GM19351 (cell line): ENCODE data around the gene ZNF729.
"Not testable (repeated sequence)": the region's sequence is repeated elsewhere in the genome, so short reads cannot be mapped to it uniquely, and the experiment has no call there.

Experiments used
- ATAC-seq: cut with Tn5 transposase; IDR thresholded peaks from one replicate; pipeline ENCODE4 v1.9.1; 2021; ENCODE audit warnings: mild to moderate bottlenecking, moderate library complexity; ENCODE audit not compliant: unreplicated experiment

ZNF729 gene

DNA sequence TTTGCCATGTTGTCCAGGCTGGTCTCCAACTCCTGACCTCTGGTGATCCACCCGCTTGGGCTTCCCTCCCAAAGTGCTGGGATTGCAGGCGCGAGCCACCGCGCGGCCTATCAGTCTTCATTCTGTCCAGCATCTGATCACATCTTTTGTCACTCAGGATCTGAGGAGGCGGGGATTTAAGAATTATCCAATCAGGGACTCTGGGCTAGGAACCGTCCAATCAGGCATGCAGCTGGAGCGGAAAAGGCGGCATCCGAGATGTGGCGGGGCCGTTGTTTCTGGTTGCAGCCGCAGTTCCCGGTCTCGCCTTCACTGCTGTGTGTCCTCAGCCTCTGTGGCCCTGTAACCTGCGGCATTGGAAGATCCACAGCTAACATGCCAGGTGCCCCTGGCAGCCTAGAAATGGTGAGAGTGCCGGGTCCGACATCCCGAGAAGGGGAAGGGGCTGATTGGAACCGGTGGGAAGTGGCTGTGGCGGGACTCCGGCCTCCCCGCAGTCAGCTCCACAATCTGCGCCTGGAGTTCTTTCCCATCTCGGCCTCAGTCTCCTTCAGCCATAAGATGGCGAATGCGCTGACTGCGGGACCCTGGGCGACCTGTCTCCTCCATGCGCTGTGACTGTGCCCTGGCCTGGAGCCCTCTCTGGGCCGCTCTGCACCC lies at the start of gene ZNF729:
Gene ZNF729 (plus strand): TSS at position 291 of the 660 bp plus-strand sequence. CDS start 85 bp downstream, at position 376.
- no peak for ATAC-seq

- no peak for ATAC-seq
Observed at GRCh38 chr19:22256856-22257255, 29.4 kb upstream of the ZNF729 start.

- no peak for ATAC-seq
Observed at GRCh38 chr19:22257381-22257780, 28.9 kb upstream of the ZNF729 start.

GRCh38 chr19:22257916-22258315 lies 28.3 kb upstream of the ZNF729 start:
- ATAC-seq: no peak

DNA sequence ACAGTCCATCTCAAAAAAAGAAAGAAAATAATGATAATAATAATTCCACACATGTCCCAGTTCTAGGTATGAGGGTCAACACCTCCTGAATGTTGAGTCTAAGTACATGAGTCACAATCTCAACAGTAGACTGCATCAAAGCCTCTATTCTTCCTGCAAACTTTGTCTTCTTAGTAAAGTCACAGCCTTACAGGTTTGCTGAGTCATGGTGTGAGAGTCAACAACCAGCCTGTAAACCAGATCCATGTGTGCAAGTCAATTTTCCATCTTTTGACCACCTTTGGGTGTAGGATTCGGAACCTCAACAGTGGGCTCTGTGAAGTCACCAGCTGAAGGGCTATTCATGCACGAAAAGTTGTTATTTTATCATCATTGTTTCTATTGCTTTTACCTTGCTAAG lies 25.7 kb upstream of the ZNF729 start:
- ATAC-seq: no peak

DNA sequence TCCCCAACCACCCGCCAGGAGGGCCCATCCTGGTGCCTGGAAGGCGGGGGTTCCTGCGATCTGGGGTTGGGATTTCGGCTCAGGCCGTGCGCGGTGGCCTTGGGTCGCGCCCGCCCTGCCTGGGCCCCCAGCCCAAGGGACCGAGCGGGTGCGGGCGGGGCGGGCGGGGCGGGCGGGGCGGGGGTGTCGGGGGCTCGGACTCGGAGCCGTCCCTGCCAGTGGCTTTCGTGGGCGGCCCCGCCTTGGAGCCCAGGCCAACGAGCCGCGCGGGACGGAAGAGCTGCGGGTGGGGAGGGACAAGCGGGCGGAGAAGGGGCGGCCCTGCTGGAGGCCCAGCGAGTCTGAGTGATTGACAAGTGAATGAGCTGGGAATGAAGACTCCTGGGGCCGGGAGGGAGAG lies 24.6 kb upstream of the ZNF729 start:
- no peak for ATAC-seq

GRCh38 chr19:22263121-22263520 lies 23.1 kb upstream of the ZNF729 start:
- no peak for ATAC-seq

DNA sequence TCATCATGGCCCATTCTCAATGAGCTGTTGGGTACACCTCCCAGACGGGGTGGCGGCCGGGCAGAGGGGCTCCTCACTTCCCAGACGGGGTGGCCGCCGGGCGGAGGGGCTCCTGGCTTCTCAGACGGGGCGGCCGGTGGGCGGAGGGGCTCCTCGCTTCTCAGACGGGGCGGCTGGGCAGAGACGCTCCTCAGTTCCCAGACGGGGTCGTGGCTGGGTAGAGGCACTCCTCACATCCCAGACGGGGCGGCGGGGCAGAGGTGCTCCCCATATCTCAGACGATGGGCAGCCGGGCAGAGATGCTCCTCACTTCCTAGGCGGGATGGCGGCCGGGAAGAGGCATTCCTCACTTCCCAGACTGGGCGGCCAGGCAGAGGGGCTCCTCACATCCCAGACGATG lies 35.3 kb downstream of the ZNF729 start:
- ATAC-seq: not testable (repeated sequence)

DNA sequence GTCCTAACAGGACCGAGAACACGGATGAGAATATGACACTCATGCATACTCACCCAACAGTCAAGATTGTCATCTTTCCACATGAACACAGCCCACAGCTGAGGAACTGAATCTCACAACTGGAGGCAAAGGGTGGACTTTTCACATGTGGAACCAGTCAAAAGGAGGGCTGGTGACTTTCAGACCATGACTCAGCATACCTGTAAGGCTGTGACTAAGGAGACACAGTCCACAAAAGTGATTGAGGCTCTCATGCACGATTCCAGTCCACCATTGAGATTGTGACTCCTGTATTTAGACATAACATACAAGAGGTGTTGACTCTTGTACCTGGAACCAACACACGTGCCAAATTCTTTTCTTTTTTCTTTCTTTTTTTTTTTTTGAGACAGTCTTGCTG lies 40.0 kb downstream of the ZNF729 start:
- ATAC-seq: no peak

DNA sequence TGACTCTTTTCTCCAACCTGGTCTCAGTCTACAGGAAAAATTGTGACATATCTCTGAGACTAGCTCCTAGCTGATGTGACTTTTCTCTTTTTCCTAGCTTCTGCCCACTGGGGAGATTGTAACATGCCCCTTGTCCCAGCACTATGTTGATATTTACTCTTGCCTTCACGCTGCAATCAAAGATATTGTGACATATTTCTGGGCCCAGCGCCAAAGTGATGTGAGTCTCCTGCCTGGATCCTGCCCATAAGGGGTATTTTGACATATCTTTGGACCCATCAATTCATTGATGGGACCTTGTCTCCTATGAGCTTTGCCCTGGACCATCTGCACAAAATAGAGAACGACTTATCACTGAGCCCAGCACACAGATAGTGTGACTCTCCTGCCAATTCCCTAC lies 41.1 kb downstream of the ZNF729 start:
- ATAC-seq: no peak

DNA sequence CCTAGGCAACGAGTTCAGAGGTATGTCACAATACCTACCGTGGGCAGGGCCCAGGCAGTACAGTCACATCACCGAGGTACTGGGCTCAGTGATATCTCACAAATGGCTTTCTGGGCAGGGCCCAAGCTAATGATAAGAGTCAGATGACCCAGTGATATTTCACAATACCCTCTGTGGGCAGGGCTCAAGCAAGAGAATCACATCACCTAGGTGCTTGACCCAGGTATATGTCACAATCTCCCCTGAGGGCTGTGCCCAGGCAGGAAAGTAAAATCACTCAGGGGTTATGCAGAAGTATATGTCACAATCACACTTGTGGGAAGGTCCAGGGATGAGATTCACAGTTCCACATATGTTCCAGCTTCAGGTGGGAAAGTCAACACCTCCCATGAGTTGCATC lies 45.3 kb downstream of the ZNF729 start:
- no peak for ATAC-seq

- ATAC-seq: no peak
Observed at GRCh38 chr19:22332924-22333323, 46.7 kb downstream of the ZNF729 start.

- no peak for ATAC-seq
Observed at GRCh38 chr19:22335716-22336115, 49.5 kb downstream of the ZNF729 start.

GRCh38 chr19:22354665-22355064 lies 68.4 kb downstream of the ZNF729 start:
- ATAC-seq: no peak
